GM12891 (cell line): ENCODE data around the gene PHETA1.

ENCODE experiments used
- POLR2A ChIP-seq: IDR thresholded peaks from 2 replicates; pipeline ENCODE4 v1.6.1; 2011; ENCODE audit warnings: low read depth, low read length, control low read depth
- TAF1 ChIP-seq: IDR thresholded peaks from 2 replicates; pipeline ENCODE4 v1.6.1; 2011; ENCODE audit warnings: low read depth, low read length, control low read depth

GRCh38 chr12:111321317-111321716 is 47.6 kb downstream of the PHETA1 start:
- TF ChIP-seq POLR2A (no peak), TAF1 (no peak)
